ENCODE results near the gene ATP9B.

DNA sequence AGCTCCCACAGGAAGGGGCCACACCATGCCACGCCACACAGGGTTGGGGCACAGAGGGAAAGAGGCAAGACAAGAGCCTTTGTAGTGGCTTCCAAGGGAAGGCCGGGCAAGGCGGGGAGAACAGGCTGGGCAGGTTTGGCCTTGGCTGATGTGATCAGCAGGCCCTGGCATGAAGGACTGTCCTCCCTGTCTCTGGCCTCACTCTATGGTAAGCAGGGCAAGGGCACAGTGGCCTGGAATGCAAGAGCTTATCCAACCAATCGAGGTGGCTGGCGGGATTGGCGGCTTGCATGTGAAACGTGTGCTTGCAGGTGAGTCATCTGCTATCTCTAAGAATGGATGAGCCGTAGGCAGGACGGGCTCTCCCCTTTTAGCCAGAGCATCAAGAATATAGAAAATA is 6.4 kb upstream of the ATP9B start:
- TF ChIP-seq, protein P1, sequence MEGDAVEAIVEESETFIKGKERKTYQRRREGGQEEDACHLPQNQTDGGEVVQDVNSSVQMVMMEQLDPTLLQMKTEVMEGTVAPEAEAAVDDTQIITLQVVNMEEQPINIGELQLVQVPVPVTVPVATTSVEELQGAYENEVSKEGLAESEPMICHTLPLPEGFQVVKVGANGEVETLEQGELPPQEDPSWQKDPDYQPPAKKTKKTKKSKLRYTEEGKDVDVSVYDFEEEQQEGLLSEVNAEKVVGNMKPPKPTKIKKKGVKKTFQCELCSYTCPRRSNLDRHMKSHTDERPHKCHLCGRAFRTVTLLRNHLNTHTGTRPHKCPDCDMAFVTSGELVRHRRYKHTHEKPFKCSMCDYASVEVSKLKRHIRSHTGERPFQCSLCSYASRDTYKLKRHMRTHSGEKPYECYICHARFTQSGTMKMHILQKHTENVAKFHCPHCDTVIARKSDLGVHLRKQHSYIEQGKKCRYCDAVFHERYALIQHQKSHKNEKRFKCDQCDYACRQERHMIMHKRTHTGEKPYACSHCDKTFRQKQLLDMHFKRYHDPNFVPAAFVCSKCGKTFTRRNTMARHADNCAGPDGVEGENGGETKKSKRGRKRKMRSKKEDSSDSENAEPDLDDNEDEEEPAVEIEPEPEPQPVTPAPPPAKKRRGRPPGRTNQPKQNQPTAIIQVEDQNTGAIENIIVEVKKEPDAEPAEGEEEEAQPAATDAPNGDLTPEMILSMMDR (IDR thresholded peaks at IDR 0.05) = no peak
- TF ChIP-seq ZFX (IDR thresholded peaks at IDR 0.05; ENCODE audit: borderline replicate concordance) = no peak
